SK-N-MC (cell line): ENCODE data around the gene SEPTIN7.
"Not testable (repeated sequence)": the region's sequence is repeated elsewhere in the genome, so short reads cannot be mapped to it uniquely, and the experiment has no call there.

ENCODE experiments used
- EZH2 ChIP-seq: fragments of 200-600 bp; sonication (generic); IDR thresholded peaks from one replicate; pipeline ENCODE4 v1.6.1; 2017; ENCODE audit warnings: antibody characterized with exemption
- FOXP2 ChIP-seq: optimal IDR thresholded peaks from 2 replicates; pipeline ENCODE3; 2011; ENCODE audit warnings: mild to moderate bottlenecking, moderate library complexity; ENCODE audit not compliant: insufficient read depth; ENCODE audit errors: extremely low read length, control extremely low read depth
- POLR2AphosphoS5 ChIP-seq: IDR thresholded peaks from 2 replicates; pipeline ENCODE4 v1.6.1; 2012; ENCODE audit warnings: mild to moderate bottlenecking, low read depth, low read length, borderline replicate concordance

GRCh38 chr7:35756453-35756852 lies 44.4 kb upstream of the SEPTIN7 start:
- not testable (repeated sequence) for TF ChIP-seq EZH2, POLR2AphosphoS5, FOXP2
